ENCODE results near the gene CARD8.
A peak's percentile ranks its signal among the peaks of the same experiment; 100 is the strongest.

The CARD8 gene

DNA sequence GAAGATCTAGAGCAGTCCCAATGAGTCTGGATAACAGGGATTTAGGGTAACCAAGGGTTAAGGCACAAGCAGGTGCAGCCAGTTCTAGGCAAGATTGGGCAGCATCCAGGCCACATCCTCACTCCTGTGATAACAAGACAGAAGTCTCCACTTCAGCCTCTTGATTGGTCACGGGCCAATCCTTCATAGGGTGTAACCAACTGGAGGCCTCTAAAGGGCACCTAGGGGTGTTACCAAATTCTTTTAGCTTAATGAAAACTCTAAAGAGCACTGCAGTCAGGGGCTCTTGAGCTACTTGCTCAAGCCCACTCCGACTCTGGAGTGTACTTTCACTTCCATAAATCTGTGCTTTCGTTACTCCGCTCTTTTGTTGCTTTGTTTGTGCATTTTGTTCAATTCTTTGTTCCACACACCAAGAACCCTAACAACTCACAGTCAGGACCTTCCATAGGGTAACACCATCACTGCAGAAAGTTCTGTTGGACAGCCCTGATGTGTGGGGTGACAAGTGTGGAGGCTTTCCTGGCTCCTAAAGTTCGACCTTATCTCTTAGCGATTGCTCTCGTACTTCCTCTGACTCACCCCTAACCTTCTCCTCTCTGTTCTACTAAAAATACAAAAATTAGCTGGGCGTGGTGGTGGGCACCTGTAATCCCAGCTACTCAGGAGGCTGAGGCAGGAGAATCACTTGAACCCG lies 49.2 kb downstream of the CARD8 start:
- no peak for DNase-seq

DNA sequence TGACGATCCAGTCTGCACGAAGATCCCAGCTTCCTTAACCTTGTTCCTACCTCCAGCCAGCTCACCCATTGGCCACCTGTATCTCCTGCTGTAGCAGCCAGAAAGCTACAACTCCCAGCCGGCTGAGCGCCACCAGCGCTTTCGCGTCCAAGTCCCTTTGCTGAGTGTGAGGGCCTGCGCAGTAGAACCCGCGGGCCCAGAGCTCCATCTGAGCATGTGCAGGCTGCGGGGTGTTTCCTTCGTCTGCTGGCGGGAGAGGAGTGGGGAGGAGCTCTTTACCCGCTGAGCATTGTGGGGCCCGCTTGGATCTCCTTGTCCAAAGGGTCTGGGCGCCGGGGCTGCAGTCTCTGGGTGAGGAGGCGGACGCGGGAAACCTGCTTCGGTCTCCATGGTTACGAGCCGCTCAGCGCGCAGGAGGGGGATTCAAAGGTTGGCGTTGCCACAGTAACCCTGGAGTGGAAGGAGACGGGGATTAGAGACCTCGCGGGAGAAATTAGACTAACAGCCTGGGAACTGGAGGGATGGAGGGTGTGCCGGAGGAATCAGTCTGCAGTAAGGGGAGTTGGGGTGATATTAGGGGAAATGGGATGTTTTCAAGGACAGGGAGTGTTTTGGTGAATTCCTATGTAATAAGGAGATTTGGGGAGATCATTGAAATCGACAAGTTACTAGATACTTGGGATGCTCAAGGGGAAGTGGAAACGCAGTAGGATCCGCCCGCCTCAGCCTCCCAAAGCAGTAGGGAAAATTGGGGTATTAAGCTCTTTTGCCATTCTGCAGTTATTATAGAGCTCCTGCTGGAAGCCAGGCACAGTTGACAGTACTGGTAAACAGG lies 51.7 kb downstream of the CARD8 start:
- DNase-seq, result peak; percentile 99

DNA sequence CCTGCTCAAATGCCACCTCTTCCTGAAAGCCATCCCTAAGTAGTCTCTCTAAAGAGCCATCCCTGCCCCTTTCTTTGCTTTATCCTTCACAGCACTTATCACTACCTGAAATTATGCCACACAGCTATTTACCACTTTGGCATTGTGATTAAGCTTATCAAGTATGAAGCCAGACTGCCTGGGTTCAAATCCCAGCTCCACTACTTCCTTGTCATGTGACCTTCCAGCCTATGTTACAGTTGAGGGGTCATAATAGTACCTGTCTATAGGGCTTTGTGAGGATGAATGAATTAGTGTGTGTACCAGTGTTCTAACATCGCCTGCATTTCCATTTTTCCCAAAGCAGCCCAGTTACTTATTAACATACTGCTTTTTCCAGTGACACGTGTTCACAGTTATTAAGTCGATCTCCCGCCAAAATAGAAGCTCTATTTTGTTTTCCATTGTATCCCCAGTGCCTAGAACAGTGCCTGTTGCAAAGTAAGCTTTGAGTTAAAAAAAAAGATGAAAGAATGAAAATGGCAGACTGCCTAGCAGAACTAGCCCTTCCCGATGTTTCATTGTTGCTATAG lies 52.4 kb downstream of the CARD8 start:
- no peak for DNase-seq

DNA sequence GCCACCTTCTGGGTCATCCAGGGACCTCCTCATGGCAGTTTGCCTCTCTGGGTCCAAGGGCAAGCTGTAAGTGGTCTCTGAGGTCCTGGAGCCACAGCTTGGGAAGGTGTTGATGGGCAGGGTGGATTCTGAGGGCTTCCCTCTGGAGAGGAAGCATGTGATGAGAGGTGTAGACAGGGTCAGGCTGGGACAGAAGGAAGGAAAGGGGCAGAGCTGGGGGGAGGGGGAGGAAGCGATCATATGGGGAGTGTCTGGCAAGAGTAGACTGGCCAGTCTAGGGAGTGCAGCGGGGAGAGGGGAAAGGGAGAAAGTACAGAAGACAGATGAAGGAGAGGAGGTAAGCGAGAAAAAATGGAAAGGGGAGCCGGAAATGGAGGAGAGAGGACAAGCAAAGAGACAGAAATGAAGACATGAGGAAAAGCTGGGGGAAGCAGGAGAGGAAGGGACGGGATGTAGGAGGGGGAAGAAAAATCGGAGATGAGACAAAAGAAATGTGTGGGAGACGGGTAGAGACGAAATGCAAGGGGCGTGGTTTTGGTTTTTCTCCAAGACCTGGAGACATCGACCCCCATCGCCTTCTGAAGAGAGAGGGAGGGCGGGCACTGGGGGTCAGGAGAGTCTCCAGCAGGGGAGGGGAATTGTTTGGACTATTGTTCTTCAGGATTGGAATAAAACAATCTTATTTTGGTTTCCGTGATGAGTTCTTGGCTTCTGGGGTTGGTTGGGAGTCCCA lies 58.6 kb downstream of the CARD8 start:
- DNase-seq, result no peak

DNA sequence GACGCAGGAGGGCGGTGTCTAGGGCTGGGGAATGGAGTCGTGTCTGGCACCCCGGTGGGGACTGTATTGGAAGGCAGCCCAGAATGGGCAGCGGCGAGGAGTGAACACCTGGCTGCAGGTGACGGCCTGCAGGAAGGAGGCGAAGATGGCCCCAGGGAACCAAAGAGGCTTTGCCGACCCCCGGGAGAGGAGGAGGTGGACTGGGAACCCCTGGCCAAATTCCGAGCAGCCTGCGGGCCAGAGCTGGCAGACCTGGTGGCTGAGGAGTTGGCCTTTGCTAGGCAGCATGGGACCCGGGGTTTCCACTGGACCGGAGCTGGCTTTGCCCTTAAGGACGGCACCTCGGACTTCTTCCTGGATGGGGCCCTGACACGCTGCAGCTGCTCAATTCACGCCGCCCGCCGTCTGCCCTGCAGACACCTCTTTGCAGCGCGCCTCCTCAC lies 59.4 kb downstream of the CARD8 start:
- no peak for DNase-seq

DNA sequence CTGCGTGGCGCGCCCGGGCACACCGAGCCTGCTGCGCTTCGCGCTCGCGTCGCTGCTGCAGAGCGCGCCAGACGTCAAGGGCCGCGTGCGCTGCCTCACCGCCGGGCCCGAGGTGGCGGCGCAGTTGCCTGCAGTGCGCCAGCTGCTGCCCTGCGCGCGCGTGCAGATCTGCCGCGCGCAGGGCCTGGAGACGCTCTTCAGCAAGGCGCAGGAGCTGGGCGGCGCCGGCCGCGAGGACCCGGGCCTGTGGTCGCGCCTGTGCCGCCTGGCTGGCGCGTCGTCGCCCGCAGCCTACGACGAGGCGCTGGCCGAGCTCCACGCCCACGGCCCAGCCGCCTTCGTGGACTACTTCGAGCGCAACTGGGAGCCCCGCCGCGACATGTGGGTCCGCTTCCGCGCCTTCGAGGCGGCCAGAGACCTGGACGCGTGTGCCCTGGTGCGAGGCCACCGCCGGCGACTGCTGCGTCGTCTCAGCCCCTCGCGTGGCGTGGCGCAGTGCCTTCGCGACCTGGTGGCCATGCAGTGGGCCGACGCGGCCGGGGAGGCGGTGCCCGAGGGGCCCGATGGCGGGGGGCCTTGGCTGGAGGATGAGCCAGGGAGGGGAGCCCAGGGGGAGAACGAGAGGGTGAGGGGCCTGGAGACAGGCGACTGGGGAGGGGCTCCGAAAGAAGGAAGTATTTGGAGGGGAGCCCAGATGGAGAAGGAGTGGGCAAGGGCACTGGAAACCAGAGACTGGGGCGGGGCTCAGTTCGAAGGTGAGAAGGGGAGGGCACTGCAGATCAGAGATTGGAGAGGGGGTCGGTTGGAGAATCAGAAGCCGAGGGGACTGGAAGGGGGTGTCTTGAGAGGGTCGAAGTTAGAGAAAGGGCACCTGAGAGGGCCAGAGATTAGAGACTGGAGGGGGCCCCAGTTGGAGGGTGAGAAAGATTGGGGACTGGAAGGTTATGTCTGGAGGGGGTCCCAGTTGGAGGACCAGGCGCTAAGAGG lies 60.6 kb downstream of the CARD8 start:
- DNase-seq, result no peak

DNA sequence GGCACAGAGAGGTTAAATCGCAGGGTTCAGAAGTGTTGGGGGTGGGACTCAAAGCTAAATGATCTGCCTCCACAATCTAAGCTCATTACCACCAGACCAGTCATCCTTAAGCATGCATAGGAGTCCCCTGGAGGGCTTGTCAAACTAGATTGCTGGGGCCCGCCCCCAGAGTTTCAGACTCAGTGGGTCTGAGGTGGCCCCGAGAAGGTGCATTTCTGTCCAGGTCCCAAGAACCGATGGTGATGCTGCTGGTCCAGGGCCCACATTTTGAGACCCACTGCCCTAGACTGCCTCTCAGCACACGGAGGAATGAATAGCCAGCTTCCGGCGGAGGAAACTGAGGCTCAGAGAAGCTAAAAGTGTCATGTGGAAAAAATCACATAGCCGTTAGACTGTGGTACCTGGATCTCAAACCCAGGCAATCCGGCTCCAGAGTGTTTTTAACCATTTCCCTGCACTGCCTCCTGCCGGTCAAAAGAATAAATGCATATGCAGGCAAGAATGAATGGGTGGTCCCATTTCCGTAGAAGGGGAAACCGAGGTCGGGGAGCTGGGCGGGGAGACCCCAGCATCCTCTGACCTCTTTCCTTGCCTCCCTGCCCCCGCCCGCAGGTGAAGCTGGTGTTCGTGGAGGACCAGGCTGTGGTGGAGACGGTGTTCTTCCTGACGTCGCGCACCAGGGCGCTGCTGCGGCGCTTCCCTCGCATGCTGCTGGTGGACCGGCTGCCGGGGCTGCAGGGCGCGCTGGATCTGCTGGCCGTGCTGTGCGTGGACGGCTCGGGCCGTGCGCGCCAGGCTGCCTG lies 61.5 kb downstream of the CARD8 start:
- DNase-seq, result no peak

DNA sequence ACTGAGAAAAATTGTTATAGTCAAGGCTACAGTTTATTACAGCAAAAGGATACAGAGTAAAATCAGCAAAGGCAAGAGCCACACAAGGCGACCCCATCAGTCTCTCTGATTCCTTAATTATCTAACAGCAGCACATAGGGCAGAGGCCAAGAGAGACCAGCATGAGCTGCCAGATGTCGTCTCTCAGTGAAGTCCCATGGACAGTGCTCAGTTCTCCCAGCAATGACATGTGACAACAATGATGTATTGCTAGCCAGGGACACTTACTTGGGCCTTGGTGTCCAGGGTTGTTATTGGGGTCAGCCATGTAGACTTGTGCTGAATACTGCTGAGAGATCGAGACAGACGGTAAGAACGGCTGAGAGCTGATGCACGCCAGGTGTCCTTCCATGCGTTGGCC lies 63.0 kb downstream of the CARD8 start:
- no peak for DNase-seq

DNA sequence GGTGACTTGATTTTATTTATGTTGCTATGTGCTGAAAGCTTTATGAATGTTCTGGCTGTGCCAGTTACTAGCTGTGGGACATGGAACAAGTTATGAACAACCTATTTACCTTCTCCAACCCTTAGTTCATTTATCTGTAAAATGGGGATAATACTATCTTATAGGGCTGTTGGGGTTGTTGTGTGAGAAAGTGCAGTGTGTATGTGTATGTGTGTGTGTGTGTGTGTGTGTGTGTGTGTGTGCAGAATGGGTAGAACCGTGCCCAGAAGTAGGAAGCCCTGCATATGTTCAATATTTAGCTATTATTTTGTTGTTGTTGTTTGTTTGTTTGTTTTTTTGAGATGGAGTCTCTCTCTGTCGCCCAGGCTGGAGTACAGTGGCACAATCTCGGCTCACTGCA lies 64.8 kb downstream of the CARD8 start:
- DNase-seq, result no peak

DNA sequence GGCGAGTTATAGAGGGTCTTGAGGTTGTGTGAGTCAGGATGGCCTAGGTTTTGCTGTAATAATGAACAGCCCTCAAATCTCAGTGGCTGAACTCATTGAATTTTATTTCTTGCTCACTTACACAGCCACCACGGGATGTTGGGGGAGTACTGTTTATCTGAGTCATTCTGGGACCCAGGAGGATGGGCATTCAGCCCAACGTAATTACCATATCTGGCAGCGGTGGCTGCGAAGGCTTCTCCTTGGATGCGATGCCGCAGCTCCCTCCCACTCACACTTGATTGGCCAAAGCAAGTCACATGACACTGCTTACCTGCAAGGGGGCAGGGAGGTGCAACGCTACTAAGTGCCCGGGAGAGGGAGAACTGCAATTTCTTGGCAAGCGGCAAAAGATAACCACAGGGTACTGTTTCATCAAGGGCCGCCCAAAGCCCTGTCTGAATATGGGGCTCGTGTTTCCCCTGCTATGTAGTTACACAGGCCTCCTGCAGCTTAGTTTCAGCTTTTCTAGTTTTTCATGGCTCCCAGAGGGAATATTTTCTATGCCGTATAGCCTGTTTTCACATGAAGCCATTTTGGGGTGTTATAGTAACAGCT lies 65.3 kb downstream of the CARD8 start:
- DNase-seq, result peak; percentile 19

DNA sequence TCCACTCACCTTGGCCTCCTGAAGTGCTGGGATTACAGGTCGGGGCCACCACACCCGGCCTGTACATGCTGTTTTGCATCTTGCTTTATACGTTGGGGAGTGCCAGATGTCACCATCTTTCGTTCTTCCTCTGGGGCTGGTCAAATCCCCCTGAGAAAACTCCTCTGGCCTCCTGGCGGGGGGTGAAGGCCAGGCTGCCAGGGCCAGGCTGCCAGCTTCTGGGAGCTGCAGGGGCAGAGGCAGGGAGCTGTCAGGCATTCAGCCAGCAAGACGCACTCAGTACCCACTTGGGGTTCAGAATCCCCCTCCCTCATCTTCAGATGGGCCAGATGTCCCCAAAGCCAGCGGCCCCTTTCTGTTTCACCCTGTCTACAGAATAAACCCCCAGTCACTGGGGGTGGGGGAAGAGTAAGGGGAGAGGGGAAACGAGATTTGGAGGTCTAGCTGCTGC lies 69.1 kb downstream of the CARD8 start:
- DNase-seq, result peak; percentile 85

DNA sequence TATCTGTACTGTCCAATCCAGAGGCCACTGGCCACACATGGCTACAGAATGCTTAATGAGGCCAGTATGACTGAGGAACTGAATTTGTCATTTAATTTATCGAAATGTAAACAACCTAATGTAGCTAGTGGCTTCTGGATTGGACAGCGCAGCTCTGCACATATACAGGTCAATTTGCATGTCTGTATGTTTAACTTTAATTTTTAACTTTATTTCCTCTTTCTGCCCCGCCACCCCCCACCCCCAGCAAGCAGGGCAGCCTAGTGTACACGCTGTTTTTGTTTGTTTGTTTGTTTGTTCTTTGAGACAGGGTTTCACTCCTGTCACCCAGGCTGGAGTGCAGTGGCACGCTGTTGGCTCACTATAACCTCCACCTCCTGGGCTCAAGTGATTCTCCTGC lies 69.7 kb downstream of the CARD8 start:
- DNase-seq, result no peak

DNA sequence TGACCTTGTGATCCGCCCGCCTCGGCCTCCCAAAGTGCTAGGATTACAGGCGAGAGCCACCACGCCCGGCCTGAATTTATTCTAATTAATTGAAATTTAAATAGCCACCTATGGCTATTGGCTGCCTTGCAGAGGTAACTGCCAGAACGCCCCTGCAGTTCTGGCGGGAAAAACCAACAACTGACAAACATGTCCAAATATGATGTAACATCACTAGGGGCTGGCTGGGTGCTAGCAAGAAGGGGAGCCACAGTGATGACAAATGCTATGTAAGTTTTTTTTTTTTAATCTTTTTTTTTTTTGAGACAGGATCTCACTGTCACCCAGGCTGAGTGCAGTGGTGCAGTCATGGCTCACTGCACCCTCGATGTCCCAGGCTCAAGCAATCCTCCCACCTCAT lies 72.4 kb downstream of the CARD8 start:
- no peak for DNase-seq

DNA sequence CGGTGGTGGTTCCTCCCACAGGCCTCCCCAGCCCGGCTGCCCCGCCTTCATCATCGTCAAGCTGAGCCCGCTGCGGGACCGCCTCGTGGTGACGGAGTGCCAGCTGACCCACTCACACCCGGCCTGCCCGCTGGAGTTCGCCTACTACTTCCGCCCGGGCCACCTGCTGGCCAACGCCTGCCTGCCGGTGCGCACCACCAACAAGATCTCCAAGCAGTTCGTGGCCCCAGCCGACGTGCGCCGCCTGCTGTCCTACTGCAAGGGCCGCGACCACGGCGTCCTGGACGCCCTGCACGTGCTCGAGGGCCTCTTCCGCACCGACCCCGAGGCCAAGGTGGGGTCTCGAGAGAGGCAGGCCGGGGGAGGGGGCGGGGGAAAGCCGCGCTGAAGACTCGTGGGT lies 73.3 kb downstream of the CARD8 start:
- DNase-seq, result no peak

DNA sequence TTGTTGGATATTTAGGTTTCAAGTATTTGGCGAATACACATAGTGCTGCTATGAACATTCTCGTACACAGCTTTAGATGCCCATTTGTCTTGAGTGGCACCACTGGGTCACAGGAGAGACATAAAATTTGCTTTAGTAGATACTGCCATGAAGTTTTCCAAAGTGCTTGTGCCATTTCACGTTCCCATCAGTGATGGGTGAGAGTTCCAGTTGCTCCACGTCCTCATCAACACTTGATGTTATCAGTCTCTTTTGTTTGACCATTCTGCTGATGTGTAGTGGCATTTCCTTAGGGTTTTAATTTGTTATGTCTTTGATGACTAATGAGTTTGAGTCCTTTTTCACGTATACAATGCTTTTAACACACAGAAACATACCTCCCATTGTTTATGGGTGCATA lies 74.2 kb downstream of the CARD8 start:
- DNase-seq, result no peak

DNA sequence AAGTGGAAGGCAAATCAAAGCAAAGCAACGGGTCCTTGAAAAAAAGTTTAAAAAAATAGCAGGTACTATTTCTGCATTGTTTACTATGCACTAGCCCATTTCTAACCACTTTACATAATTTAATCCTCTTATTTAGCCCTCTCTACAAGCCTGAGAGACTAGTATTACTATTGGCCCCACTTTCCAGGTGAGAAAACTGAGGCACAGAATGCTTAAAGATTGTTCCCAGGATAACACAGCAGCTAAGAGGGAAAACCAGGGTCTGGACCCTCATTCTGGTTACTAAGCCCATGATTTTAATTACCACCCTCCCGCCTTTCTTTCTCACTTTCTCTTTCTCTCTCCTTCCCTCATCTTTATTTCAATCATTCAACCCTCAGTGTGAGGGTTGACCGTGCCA lies 79.5 kb downstream of the CARD8 start:
- DNase-seq, result no peak

DNA sequence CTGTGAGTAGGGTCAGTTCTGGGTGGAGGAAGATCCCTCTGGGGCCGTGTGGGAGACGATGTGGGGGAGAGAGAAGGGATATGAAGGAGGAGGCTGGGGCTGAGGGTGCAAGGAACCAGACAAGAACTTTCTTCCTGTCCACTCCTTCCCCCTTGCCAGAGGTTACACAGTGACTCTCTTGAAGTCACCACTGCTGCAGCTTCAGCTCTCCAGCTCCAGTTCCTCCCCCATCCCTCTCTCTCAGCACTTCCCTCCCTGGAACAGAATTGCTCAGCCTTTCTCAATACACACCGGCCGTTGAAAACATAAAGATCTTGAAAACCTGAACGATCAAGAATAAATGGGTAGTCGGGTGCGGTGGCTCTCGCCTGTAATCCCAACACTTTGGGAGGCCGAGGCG lies 80.1 kb downstream of the CARD8 start:
- no peak for DNase-seq

DNA sequence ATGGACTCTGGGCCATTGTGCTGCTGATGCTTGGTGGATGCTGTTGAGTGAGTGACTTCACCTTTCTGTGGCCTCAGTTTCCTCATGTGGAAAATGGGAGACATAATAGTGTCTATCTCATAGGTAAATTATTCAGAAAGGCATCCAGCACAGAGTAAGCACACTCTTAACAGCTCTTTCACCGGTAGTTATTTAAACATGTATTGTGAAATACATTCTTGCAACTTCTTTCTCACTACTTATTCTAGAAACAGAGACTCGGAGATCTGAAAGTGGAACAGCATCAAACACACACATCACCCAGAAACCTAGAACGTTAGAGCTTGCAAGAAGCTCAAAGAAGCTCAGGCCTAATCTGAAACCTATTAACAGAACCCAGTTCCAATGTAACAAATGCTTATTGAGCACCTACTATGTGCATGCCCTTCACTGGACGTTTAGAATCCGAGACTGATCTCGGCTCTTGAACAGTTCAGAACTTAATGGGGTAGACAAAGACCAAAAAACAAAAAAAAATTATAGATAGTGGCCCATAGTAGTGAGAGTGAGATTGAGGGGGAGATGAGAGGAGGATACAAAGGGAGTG lies 81.2 kb downstream of the CARD8 start:
- DNase-seq, result no peak

DNA sequence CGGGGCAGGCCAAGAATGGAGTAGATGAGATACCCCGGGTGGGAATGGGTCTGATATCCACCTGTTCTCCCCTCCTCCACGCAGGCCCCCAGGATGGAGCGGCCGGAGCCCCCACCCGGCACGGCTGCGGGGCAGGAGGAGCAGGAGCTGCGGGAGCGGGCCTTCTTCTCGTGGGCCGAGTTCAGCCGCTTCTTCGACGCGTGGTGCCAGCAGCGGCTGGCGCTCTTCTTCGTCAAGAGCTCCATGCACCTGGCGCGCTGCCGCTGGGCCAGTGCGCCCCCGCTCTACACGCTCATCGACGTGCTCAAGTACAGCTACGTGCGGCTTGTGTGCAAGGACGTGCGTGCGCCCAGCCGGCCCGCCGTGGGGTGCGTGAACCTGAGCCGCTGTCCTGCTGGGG lies 84.0 kb downstream of the CARD8 start:
- DNase-seq, result no peak

DNA sequence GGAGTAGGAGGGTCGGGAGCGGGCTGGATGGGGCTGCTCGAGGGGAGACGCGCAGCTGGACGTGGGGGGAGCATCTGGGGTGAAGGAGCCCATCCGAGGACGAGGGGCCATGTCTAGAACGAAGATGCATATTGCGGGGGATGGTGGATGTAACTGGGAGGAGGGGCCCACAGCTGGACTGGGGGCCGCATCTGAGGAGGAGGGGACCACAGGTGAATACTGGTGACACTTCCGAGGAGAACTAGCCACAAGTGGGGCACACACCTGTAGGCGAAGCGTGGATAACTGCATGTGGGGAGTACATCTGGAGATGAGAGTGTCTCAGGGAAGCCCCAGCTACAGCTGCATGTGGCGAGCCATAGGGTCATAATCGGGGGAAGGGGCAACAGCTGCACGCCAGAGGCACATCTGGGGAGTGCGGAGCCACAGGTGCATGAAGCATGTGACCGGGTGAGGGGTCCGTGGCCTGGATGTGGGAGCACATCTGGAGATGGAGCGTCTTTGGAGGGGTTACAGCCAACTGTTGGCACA lies 84.8 kb downstream of the CARD8 start:
- DNase-seq, result no peak

Measured in NCI-H524 treated with DMSO at 0.1 percent for 48 hours (cell line).